Inflammatory macrophage treated with lipopolysaccharide for 4 hours (primary cell): Measurements from ENCODE around the gene CHST3.
"Not testable (repeated sequence)": the region's sequence is repeated elsewhere in the genome, so short reads cannot be mapped to it uniquely, and the experiment has no call there.

ENCODE experiments used
- DNase-seq: peaks from one replicate; pipeline ENCODE4 v3.0.0-alpha.2; 2020

The CHST3 gene

GRCh38 chr10:72013202-72013945, 49.2 kb downstream of the CHST3 start:
- no peak for DNase-seq

DNA sequence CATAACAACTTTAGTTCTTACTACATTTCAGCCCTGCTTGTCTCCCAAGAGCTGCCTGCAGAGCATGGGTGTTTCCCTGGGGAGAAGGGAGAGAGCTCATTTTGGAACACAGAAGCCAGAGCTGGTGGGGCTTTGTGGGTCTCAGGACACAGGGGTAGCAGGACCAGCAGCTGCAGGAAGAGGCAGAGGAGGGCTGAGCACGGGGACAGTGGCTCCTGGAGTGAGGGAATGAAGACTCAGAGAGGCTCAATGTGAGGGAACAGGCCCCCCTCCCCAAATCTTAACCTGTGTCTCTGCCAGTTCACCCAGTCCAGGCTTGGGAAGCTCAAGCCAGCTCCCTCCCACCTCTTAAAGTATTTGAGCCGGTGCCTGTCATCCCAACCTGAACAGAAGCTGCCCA, 50.0 kb downstream of the CHST3 start:
- DNase-seq = no peak

GRCh38 chr10:72014785-72015480, 50.7 kb downstream of the CHST3 start:
- no peak for DNase-seq

- DNase-seq = no peak
These were observed 51.6 kb downstream of the CHST3 start for GRCh38 chr10:72015841-72016240.

DNA sequence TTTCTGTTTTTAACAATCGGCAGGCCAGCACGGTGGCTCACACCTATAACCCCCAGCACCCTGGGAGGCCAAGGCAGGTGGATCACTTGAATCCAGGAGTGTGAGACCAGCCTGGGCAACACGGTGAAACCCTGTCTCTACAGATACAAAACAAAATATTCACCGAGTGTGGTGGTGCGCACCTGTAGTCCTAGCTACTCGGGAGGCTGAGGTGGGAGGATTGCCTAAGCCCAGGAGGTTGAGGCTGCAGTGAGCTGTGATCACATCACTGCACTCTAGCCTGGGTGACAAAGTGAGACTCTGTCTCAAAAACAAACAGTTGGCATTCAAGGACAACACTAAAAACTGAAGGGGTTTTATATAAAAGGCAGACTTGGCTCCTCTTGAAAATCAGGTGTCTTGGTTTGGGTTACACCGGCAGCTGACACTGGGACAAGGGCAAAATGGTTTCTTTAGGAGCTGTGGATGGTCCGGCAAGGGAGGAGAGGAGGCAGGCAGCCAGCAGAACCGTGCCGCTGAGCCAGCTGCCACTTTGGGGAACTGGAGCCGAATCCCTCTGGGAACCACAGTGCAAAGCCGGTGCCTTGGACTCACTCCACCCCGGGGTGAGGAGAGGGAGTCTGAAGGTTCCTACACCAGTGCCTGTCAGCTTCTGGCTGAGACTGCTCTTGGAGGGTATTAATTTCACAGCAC, 52.6 kb downstream of the CHST3 start:
- no peak for DNase-seq

- no peak for DNase-seq
These were observed 55.1 kb downstream of the CHST3 start for GRCh38 chr10:72019085-72019876.

- peak; percentile 12 for DNase-seq
These were observed 57.0 kb downstream of the CHST3 start for GRCh38 chr10:72020914-72021809.

DNA sequence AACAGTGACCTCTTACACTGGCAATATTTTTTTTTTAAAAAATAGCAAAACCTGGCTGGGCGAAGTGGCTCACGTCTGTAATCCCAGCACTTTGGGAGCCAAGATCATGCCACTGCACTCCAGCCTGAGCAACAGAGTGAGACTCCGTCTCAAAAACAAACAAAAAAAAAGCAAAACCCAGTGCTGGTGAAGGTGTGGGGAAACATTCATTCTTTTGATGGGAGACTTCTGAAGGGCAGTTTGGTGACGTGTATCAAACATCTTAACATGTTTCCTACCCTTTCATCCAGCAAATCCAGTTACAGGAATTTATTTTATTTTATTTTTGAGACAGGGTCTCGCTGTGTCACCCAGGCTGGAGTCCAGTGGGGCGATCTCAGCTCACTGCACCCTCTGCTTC, 58.0 kb downstream of the CHST3 start:
- DNase-seq = no peak

GRCh38 chr10:72024596-72024995, 60.4 kb downstream of the CHST3 start:
- DNase-seq = no peak

- DNase-seq = no peak
These were observed 61.2 kb downstream of the CHST3 start for GRCh38 chr10:72025400-72025799.

- no peak for DNase-seq
These were observed 61.6 kb downstream of the CHST3 start for GRCh38 chr10:72025832-72026231.

- no peak for DNase-seq
These were observed 62.3 kb downstream of the CHST3 start for GRCh38 chr10:72026278-72027111.

DNA sequence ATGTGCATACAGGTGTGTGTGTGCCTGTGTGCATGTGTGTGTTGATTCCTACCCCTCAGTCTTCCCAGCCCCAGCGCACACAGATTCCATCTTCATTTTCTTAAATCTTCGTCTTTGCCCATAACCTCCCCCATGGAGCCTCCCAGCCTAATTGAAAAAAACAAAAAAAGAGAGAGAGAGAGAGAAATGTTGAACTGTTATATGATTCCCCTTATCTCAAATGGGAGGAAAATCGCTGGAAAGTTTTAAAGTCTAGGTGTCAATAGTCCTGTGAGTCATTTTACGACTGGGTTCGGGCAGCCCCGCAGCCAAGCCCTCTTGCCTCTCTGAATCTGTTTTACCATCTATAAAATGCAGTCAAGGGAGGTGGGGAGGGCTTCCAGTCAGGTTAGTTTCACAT, 63.3 kb downstream of the CHST3 start:
- no peak for DNase-seq

DNA sequence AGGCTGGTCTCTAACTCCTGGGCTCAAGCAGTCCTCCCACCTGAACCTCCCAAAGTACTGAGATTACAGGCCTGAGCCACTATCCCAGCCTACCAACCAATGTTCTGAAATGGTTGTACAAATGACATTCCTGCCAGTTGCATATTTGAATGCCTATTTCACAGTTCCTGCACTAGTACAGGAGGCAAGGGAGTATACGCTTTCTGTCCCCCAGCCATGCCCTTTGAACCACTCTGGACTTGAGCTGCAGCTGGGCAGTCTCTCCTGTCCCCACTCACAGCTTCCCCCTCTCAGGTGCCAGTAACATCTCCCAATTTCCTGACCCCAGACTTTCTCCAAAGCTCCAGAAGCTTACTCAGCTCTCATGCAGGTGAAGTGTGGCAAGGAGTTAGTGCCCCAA, 65.2 kb downstream of the CHST3 start:
- no peak for DNase-seq

DNA sequence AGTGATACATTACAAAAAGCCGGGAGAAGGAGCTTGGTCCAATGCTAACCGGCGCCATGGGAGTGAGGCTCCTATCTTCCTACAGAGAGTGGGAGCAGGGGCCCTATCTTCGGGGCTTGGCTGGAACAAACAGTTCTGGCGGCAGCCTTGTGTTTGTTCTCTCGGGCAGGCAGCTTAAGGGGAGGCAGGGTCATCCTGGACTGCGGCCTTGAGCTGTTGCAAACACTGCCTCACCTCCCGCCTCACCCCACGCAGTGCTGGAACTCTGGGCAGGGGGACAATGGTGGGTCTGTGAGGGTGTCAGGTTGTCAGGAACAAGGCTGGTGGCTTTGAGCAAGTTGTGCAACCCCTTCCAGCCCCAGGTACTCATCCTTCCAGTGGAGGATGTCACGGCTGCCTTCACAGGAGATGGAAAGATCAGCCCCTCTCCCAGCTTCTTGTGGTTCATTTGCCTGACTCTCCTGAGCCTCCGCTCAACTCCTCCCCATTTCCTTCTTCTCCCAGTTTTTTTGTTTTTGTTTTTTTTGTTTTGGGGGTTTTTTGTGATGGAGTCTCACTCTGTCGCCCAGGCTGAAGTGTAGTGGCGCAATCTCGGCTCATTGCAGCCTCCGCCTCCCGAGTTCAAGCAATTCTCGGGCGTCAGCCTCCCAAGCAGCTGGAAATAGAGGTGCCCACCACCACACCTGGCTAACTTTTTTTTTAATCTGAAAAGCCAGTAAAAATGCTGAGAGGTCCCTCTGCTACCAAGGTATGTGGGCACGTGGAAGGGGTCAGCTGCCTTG, 66.8 kb downstream of the CHST3 start:
- no peak for DNase-seq

- no peak for DNase-seq
These were observed 67.5 kb downstream of the CHST3 start for GRCh38 chr10:72031706-72032105.

GRCh38 chr10:72032409-72033162, 68.4 kb downstream of the CHST3 start:
- DNase-seq = not testable (repeated sequence)

DNA sequence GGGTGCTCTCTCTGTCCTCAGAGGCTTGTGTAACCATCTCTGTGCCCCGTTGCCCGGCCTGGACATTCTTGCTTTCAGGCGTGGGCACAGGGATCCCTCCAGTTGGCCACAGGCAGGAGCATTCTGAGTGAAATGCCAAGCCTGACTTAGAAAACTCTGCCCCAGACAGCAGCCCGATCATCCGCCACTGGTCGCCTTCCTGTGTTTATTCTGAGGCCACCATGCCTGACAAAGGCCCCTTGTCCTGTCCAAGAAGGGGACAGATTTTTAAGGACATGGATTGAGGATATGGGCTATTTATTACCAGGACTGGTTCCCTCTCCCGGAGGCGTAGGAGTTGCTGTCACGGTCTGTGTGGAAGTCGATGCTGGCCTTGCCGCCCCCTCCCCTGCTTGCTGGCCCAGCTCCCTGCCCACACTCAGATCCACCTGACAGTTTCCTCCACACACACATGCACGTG, 69.9 kb downstream of the CHST3 start:
- no peak for DNase-seq

DNA sequence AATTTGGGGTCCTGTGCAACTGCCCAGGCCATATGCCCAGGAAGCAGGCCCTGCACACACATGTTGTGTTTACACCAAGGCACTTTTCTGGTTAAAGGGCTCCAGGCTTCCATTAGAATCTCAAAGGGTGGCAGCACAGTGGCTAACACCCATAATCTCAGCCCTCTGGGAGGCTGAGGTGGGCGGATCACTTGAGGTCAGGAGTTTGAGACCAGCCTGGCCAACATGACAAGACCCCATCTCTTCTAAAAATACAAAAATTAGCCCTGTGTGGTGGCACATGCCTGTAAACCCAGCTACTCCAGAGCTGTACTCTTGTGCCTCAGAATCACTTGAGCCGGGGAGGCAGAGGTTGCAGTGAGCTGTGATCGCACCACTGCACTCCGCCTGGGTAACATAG, 70.6 kb downstream of the CHST3 start:
- DNase-seq = no peak
